ENCODE measurements around the gene OAS3. TPM values are rescaled to one million over a fixed set of nuclear protein-coding genes. Genes with fewer than 3 reads are reported as not detected.

Gene OAS3
- total RNA-seq, 1 experiment from 2014 or later: 1.2 TPM

GRCh38 chr12:112927475-112927874 is 10.8 kb upstream of the OAS3 start (continued):
- TF ChIP-seq HMGXB4 (CRISPR knock-in tag; IDR thresholded peaks at IDR 0.05): no peak

GRCh38 chr12:112927925-112928324 is 10.3 kb upstream of the OAS3 start:
- Mint-ChIP-seq H3K27ac (no peak overlapping the region), H3K36me3 (peaks cover 16% of the 10 kb centered on the region), H3K4me1 (peaks cover 7% of the 10 kb centered on the region), H3K27me3 (ENCODE audit: low read depth) (peaks cover 25% of the 10 kb centered on the region), H3K4me3 (no peak overlapping the region), H3K9me3 (peaks cover 29% of the 10 kb centered on the region)
- ATAC-seq (no peak), DNase-seq (ENCODE audit: low spot score) (no peak)
- no peak for TF ChIP-seq NFATC4 (CRISPR knock-in tag; IDR thresholded peaks at IDR 0.05)
- TF ChIP-seq HMGXB4 (CRISPR knock-in tag; IDR thresholded peaks at IDR 0.05): no peak
- TF ChIP-seq, protein P1, sequence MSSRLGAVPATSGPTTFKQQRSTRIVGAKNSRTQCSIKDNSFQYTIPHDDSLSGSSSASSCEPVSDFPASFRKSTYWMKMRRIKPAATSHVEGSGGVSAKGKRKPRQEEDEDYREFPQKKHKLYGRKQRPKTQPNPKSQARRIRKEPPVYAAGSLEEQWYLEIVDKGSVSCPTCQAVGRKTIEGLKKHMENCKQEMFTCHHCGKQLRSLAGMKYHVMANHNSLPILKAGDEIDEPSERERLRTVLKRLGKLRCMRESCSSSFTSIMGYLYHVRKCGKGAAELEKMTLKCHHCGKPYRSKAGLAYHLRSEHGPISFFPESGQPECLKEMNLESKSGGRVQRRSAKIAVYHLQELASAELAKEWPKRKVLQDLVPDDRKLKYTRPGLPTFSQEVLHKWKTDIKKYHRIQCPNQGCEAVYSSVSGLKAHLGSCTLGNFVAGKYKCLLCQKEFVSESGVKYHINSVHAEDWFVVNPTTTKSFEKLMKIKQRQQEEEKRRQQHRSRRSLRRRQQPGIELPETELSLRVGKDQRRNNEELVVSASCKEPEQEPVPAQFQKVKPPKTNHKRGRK (CRISPR knock-in tag; IDR thresholded peaks at IDR 0.05; ENCODE audit: borderline replicate concordance): no peak
- TF ChIP-seq MLX (CRISPR knock-in tag; IDR thresholded peaks at IDR 0.05): no peak
- TF ChIP-seq ZSCAN18 (CRISPR knock-in tag; IDR thresholded peaks at IDR 0.05): no peak
- POLR2A ChIA-PET: no interaction called here
- CTCF ChIA-PET: no interaction called here

DNA sequence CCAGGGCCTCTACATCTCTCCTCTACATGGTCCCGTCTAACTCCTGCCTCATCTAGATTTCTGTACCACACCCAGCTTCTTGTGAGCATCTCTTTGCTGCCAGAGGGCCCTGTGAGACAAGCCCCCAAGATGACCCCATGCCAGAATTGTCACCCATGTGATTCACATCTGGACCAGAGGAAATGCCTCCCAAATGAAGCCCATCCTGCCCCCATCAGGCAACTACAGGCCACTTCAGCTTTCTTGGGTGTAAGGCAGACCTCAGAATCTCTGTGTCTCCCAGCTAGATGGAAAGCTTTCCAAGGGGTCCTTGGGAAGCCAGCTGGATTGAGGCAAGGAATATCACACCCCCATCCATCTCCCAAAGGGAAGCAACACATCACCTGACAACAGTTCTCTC is 9.3 kb upstream of the OAS3 start:
- peaks cover 17% of the 10 kb centered on the region for H3K27me3 Mint-ChIP-seq (ENCODE audit: low read depth)
- CTCF ChIA-PET: interaction anchor here (0.6 to 1.0 kb wide), 3 partner anchors 15 to 144 kb away, joined by 3 to 8 read pairs (median 3); no protein-coding TSS in a partner anchor
- no peak for TF ChIP-seq RORB (CRISPR knock-in tag; IDR thresholded peaks at IDR 0.05)
- no peak for TF ChIP-seq ATF3 (CRISPR knock-in tag; conservative IDR thresholded peaks at IDR 0.05)
- TF ChIP-seq NFATC4 (CRISPR knock-in tag; IDR thresholded peaks at IDR 0.05): no peak
- no peak for TF ChIP-seq ZBTB21 (CRISPR knock-in tag; IDR thresholded peaks at IDR 0.05; ENCODE audit: borderline replicate concordance)
- TF ChIP-seq TEAD1 (CRISPR knock-in tag; IDR thresholded peaks at IDR 0.05): no peak
- TF ChIP-seq FOXJ3 (CRISPR knock-in tag; IDR thresholded peaks at IDR 0.05; ENCODE audit: borderline replicate concordance): no peak
- TF ChIP-seq ETV6 (CRISPR knock-in tag; IDR thresholded peaks at IDR 0.05): no peak
- no peak for TF ChIP-seq PRRX2 (CRISPR knock-in tag; IDR thresholded peaks at IDR 0.05)
- TF ChIP-seq, protein P1 (CRISPR knock-in tag; IDR thresholded peaks at IDR 0.05; ENCODE audit: borderline replicate concordance): no peak
- TF ChIP-seq, protein P2, sequence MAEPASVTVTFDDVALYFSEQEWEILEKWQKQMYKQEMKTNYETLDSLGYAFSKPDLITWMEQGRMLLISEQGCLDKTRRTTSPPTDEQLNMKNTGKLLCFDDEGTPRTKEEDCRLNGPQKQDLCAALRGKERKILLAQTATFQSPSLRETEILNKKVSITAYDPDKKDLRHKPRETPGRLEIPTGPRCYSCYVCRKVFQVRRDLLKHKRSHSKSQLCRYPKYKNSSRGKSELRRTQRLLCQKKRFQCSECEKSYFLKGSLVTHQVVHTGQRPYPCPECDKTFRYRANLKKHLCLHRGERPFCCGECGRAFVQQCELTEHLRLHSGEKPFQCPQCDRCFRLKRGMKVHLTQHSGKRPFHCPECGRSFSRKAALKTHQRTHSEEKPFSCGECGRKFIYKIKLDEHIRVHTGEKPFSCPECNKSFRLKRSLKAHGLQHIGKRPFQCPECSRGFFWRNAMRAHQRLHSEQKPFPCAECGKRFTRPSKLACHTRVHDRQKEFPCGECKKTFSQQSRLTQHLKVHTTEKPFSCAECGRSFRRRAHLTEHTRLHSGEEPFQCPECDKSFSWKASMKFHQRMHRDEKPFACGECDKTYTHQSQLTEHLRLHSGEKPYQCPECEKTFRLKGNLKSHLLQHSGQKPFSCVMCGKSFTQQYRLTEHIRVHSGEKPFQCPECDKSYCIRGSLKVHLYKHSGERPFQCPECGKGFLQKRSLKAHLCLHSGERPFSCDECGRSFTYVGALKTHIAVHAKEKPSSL (CRISPR knock-in tag; conservative IDR thresholded peaks at IDR 0.05): no peak
- no peak for TF ChIP-seq MYBL2 (CRISPR knock-in tag; IDR thresholded peaks at IDR 0.05)
- no peak for TF ChIP-seq ZSCAN18 (CRISPR knock-in tag; IDR thresholded peaks at IDR 0.05)
- no peak for TF ChIP-seq ATF2 (CRISPR knock-in tag; IDR thresholded peaks at IDR 0.05; ENCODE audit: borderline replicate concordance, low read depth)
- no peak for TF ChIP-seq FOXP1 (CRISPR knock-in tag; IDR thresholded peaks at IDR 0.05; ENCODE audit: borderline replicate concordance)
- no peak for TF ChIP-seq CREB1 (CRISPR knock-in tag; IDR thresholded peaks at IDR 0.05)

More for the DNA sequence above, 9.3 kb upstream of the OAS3 start:
- Mint-ChIP-seq H3K27ac (no peak overlapping the region), H3K9me3 (peaks cover 25% of the 10 kb centered on the region), H3K4me1 (peaks cover 9% of the 10 kb centered on the region), H3K36me3 (peaks cover 16% of the 10 kb centered on the region), H3K4me3 (no peak overlapping the region)
- POLR2A ChIA-PET: no interaction called here
- DNase-seq (ENCODE audit: low spot score) (no peak), ATAC-seq (no peak; the same call in 1 of the 2 replicates)

Data from WTC11 (cell line).